Endothelial cell of umbilical vein (primary cell): ENCODE results near the gene CCM2.

ENCODE experiments used
- MYC ChIP-seq: IDR thresholded peaks from one replicate; pipeline ENCODE4 v1.6.1; 2011; ENCODE audit warnings: mild to moderate bottlenecking, low read depth, low read length
- POLR2A ChIP-seq: IDR thresholded peaks from 2 replicates; pipeline ENCODE4 v1.6.1; 2012; ENCODE audit warnings: low read depth, mild to moderate bottlenecking, control low read depth, low read length
- POLR2AphosphoS5 ChIP-seq: IDR thresholded peaks from 2 replicates; pipeline ENCODE4 v1.6.1; 2012; ENCODE audit warnings: low read depth, mild to moderate bottlenecking, control low read depth, low read length, moderate library complexity; ENCODE audit not compliant: insufficient read depth
- TF ChIP-seq, protein P1 (sequence below), 2 donors: IDR thresholded peaks; 1 replicate in 1 of 2; 2 replicates in 1 of 2; pipeline ENCODE4 v1.5.1; 2011; ENCODE audit warnings: low read length in 2 of 2, mild to moderate bottlenecking in 2 of 2, moderate library complexity in 2 of 2, control low read depth in 1 of 2, inconsistent platforms in 1 of 2, low read depth in 1 of 2; ENCODE audit not compliant: insufficient read depth in 1 of 2; ENCODE audit errors: extremely low read depth in 1 of 2

DNA sequence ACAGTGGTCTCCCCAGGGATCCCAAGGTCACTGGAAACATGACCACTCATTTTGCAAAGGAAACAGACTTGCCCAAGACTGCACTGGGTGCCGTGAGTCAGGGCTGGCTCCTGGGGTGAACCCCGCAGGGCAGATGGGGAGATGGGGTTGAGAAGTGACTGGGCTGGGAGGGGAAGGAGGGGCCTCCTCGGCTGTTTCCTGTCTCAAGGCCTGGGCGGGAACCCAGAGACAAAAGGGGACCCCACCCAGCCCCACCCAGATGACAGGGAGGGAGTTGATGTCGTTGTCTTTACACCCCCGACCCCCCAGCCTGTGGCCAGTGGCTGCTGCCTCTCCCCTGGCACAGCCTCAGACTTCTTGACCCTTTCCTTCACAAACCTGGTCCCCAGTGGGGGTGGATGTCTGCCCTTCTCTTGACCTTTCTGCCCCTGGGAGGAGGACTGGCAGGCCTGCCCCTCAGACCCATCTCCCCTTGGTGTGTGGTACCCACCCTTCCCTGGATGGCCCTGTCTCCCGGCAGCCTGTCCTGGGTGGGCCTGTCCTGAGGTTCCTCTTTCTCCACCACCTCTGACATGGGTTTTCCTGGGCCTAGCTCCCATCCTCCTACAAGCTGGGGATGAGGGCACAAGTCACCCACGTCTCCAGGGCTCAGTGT, 22.6 kb upstream of the CCM2 start:
- TF ChIP-seq POLR2A, result no peak
- TF ChIP-seq, protein P1, sequence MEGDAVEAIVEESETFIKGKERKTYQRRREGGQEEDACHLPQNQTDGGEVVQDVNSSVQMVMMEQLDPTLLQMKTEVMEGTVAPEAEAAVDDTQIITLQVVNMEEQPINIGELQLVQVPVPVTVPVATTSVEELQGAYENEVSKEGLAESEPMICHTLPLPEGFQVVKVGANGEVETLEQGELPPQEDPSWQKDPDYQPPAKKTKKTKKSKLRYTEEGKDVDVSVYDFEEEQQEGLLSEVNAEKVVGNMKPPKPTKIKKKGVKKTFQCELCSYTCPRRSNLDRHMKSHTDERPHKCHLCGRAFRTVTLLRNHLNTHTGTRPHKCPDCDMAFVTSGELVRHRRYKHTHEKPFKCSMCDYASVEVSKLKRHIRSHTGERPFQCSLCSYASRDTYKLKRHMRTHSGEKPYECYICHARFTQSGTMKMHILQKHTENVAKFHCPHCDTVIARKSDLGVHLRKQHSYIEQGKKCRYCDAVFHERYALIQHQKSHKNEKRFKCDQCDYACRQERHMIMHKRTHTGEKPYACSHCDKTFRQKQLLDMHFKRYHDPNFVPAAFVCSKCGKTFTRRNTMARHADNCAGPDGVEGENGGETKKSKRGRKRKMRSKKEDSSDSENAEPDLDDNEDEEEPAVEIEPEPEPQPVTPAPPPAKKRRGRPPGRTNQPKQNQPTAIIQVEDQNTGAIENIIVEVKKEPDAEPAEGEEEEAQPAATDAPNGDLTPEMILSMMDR (IDR thresholded peaks at IDR 0.05; ENCODE audit: extremely low read depth in 1 of 2, insufficient read depth in 1 of 2, low read depth in 1 of 2, low read length in 2 of 2), result no peak
- no peak for TF ChIP-seq MYC
- no peak for TF ChIP-seq POLR2AphosphoS5
